ENCODE measurements around the gene IGSF3. TPM values are rescaled to one million over a fixed set of nuclear protein-coding genes. Genes with fewer than 3 reads are reported as not detected.

IGSF3 gene
- total and polyA plus RNA-seq, 2 experiments from 2014 or later: 7.3 to 37.8 TPM

DNA sequence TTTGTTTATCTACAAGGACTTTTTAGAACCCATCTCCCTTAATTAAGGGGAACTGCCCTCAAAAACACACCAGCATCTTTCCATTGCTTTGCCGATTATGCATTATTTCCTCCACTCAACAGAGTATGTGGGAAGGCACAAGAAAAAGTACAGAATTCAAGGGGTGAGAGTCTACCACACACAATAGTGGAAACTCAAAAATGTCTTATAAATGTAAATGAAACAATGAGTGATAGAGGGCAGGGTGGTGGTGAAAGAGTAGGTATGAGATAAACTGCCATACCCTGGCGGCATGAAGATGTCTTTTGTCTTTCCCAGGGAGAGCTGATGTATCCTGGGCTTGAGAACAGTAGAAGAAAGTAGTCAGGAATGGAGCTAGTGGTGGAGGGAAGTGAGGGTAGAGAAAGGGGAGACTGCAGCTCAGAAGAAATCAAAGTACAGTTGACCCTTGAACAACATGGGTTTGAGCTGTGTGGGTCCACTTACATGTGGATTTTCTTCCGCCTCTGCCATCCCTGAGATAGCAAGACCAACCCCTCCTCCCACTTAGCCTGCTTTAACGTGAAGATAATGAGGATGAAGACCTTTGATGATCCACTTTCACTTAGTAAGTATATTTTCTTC lies 121.1 kb downstream of the IGSF3 start (continued):
- TF ChIP-seq, protein P1, sequence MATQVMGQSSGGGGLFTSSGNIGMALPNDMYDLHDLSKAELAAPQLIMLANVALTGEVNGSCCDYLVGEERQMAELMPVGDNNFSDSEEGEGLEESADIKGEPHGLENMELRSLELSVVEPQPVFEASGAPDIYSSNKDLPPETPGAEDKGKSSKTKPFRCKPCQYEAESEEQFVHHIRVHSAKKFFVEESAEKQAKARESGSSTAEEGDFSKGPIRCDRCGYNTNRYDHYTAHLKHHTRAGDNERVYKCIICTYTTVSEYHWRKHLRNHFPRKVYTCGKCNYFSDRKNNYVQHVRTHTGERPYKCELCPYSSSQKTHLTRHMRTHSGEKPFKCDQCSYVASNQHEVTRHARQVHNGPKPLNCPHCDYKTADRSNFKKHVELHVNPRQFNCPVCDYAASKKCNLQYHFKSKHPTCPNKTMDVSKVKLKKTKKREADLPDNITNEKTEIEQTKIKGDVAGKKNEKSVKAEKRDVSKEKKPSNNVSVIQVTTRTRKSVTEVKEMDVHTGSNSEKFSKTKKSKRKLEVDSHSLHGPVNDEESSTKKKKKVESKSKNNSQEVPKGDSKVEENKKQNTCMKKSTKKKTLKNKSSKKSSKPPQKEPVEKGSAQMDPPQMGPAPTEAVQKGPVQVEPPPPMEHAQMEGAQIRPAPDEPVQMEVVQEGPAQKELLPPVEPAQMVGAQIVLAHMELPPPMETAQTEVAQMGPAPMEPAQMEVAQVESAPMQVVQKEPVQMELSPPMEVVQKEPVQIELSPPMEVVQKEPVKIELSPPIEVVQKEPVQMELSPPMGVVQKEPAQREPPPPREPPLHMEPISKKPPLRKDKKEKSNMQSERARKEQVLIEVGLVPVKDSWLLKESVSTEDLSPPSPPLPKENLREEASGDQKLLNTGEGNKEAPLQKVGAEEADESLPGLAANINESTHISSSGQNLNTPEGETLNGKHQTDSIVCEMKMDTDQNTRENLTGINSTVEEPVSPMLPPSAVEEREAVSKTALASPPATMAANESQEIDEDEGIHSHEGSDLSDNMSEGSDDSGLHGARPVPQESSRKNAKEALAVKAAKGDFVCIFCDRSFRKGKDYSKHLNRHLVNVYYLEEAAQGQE (IDR thresholded peaks at IDR 0.05; ENCODE audit: unreplicated experiment): no peak
- TF ChIP-seq JUNB (IDR thresholded peaks at IDR 0.05; ENCODE audit: unreplicated experiment) (no peak), ZNF114 (CRISPR knock-in tag; IDR thresholded peaks at IDR 0.05) (no peak), EZH2phosphoT487 (IDR thresholded peaks at IDR 0.05; ENCODE audit: unreplicated experiment) (no peak)
- TF ChIP-seq, protein P2, sequence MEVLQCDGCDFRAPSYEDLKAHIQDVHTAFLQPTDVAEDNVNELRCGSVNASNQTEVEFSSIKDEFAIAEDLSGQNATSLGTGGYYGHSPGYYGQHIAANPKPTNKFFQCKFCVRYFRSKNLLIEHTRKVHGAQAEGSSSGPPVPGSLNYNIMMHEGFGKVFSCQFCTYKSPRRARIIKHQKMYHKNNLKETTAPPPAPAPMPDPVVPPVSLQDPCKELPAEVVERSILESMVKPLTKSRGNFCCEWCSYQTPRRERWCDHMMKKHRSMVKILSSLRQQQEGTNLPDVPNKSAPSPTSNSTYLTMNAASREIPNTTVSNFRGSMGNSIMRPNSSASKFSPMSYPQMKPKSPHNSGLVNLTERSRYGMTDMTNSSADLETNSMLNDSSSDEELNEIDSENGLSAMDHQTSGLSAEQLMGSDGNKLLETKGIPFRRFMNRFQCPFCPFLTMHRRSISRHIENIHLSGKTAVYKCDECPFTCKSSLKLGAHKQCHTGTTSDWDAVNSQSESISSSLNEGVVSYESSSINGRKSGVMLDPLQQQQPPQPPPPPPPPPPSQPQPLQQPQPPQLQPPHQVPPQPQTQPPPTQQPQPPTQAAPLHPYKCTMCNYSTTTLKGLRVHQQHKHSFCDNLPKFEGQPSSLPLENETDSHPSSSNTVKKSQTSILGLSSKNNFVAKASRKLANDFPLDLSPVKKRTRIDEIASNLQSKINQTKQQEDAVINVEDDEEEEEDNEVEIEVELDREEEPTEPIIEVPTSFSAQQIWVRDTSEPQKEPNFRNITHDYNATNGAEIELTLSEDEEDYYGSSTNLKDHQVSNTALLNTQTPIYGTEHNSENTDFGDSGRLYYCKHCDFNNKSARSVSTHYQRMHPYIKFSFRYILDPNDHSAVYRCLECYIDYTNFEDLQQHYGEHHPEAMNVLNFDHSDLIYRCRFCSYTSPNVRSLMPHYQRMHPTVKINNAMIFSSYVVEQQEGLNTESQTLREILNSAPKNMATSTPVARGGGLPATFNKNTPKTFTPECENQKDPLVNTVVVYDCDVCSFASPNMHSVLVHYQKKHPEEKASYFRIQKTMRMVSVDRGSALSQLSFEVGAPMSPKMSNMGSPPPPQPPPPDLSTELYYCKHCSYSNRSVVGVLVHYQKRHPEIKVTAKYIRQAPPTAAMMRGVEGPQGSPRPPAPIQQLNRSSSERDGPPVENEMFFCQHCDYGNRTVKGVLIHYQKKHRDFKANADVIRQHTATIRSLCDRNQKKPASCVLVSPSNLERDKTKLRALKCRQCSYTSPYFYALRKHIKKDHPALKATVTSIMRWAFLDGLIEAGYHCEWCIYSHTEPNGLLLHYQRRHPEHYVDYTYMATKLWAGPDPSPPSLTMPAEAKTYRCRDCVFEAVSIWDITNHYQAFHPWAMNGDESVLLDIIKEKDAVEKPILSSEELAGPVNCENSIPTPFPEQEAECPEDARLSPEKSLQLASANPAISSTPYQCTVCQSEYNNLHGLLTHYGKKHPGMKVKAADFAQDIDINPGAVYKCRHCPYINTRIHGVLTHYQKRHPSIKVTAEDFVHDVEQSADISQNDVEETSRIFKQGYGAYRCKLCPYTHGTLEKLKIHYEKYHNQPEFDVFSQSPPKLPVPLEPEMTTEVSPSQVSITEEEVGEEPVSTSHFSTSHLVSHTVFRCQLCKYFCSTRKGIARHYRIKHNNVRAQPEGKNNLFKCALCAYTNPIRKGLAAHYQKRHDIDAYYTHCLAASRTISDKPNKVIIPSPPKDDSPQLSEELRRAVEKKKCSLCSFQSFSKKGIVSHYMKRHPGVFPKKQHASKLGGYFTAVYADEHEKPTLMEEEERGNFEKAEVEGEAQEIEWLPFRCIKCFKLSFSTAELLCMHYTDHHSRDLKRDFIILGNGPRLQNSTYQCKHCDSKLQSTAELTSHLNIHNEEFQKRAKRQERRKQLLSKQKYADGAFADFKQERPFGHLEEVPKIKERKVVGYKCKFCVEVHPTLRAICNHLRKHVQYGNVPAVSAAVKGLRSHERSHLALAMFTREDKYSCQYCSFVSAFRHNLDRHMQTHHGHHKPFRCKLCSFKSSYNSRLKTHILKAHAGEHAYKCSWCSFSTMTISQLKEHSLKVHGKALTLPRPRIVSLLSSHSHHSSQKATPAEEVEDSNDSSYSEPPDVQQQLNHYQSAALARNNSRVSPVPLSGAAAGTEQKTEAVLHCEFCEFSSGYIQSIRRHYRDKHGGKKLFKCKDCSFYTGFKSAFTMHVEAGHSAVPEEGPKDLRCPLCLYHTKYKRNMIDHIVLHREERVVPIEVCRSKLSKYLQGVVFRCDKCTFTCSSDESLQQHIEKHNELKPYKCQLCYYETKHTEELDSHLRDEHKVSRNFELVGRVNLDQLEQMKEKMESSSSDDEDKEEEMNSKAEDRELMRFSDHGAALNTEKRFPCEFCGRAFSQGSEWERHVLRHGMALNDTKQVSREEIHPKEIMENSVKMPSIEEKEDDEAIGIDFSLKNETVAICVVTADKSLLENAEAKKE (CRISPR knock-in tag; IDR thresholded peaks at IDR 0.05): no peak

DNA sequence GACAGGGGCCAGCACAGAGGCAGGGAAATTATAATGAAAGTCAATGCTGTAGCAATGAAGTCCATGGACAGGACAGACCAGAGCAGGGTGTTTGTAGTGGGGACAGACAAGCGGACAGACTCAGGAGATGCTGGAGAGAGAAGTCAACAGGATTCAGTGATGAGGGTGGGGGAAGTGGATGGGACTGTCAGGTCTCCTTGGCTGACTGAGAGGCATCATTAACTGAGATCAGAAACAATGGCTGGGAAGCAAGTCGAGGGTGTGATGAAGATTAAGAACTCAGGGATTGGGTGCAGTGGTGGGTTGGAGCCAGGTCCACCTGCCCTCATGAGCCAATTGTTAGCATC lies 122.2 kb downstream of the IGSF3 start:
- Mint-ChIP-seq H3K4me3 (no peak overlapping the region), H3K27ac (no peak overlapping the region), H3K36me3 (ENCODE audit: low read depth) (no peaks in the 10 kb centered on the region; the same call in 2 of the 3 replicates), H3K9me3 (no peaks in the 10 kb centered on the region), H3K4me1 (no peaks in the 10 kb centered on the region), H3K27me3 (ENCODE audit: insufficient read depth, low read depth, poor library complexity) (no peaks in the 10 kb centered on the region)
- DNase-seq (ENCODE audit: low spot score) (no peak), ATAC-seq (no peak)
- Histone ChIP-seq H3K4me1 (ENCODE audit: insufficient read depth) (no peaks in the 10 kb centered on the region), H2AFZ (no peak overlapping the region), H4K20me1 (replicated peaks; ENCODE audit: insufficient read depth) (no peaks in the 10 kb centered on the region), H3K4me2 (no peak overlapping the region), H3K79me2 (replicated peaks; ENCODE audit: insufficient read depth) (no peaks in the 10 kb centered on the region), H3K36me3 (ENCODE audit: insufficient read depth) (no peaks in the 10 kb centered on the region), H3K27ac (ENCODE audit: low read depth) (no peak overlapping the region), H3K27me3 (ENCODE audit: insufficient read depth) (no peaks in the 10 kb centered on the region), H3K9me2 (ENCODE audit: insufficient read depth) (no peaks in the 10 kb centered on the region), H3F3A (replicated peaks; ENCODE audit: low read depth) (no peaks in the 10 kb centered on the region), H3K4me3 (no peak overlapping the region)
- TF ChIP-seq, protein P1 (IDR thresholded peaks at IDR 0.05; ENCODE audit: unreplicated experiment): no peak
- TF ChIP-seq NANOG (IDR thresholded peaks at IDR 0.05; ENCODE audit: borderline replicate concordance): no peak
- TF ChIP-seq POLR2AphosphoS5 (IDR thresholded peaks at IDR 0.05; ENCODE audit: low read depth): no peak
- TF ChIP-seq ZNF331 (CRISPR knock-in tag; IDR thresholded peaks at IDR 0.05; ENCODE audit: low read depth): no peak
- TF ChIP-seq, protein P3, sequence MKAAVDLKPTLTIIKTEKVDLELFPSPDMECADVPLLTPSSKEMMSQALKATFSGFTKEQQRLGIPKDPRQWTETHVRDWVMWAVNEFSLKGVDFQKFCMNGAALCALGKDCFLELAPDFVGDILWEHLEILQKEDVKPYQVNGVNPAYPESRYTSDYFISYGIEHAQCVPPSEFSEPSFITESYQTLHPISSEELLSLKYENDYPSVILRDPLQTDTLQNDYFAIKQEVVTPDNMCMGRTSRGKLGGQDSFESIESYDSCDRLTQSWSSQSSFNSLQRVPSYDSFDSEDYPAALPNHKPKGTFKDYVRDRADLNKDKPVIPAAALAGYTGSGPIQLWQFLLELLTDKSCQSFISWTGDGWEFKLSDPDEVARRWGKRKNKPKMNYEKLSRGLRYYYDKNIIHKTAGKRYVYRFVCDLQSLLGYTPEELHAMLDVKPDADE (IDR thresholded peaks at IDR 0.05): no peak
